Measurements from ENCODE around the gene FAM124A.

DNA sequence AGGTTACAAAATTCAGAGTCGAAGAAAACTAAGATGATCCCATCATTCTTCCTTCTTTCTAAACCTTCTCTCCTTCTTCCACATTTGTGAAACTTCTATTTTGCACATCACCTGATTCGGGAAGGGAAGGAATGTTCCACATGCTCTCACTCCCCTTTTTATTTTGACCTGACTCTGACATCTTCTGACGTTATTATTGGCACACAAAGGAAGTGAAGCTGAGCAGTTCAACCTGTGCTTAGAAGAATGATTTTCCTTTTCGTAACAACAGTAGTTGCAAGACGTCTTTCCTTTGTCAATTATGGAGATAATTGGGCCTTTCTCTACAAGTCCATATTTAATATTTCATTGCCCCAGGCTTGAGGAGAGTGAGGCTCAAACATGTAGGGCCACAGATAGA lies 18.0 kb downstream of the FAM124A start:
- TF ChIP-seq, protein P1, sequence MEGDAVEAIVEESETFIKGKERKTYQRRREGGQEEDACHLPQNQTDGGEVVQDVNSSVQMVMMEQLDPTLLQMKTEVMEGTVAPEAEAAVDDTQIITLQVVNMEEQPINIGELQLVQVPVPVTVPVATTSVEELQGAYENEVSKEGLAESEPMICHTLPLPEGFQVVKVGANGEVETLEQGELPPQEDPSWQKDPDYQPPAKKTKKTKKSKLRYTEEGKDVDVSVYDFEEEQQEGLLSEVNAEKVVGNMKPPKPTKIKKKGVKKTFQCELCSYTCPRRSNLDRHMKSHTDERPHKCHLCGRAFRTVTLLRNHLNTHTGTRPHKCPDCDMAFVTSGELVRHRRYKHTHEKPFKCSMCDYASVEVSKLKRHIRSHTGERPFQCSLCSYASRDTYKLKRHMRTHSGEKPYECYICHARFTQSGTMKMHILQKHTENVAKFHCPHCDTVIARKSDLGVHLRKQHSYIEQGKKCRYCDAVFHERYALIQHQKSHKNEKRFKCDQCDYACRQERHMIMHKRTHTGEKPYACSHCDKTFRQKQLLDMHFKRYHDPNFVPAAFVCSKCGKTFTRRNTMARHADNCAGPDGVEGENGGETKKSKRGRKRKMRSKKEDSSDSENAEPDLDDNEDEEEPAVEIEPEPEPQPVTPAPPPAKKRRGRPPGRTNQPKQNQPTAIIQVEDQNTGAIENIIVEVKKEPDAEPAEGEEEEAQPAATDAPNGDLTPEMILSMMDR (IDR thresholded peaks at IDR 0.05): no peak
- no peak for TF ChIP-seq POLR2A (IDR thresholded peaks at IDR 0.05)
